H1 (cell line): Measurements from ENCODE around the gene AFF4. TPM values are rescaled to one million over a fixed set of nuclear protein-coding genes. Genes with fewer than 3 reads are reported as not detected.

Source experiments
- CTCF ChIA-PET: fragments of 300-600 bp; sonication (Branson Sonifier 250); formaldehyde crosslinking; loops from one replicate; lab custom pipeline; 2021; ENCODE audit not compliant: partially characterized antibody; lab: Charles Lee
- POLR2A ChIA-PET: fragments of 300-600 bp; sonication (Branson Sonifier 250); formaldehyde crosslinking; loops from one replicate; lab custom pipeline; 2021; ENCODE audit warnings: inconsistent platforms; ENCODE audit not compliant: partially characterized antibody; lab: Charles Lee
- DNase-seq, 2 experiments: peaks; one replicate each; pipeline versions ENCODE4 v3.0.0 to v3.0.0-alpha.2; 2010 to 2022; ENCODE audit warnings: low spot score in 2 of 2, low read depth in 1 of 2, mixed read lengths in 1 of 2
- FAIRE-seq: peaks from 2 replicates; lab custom pipeline; 2011; peaks lifted over from hg19 to GRCh38; lab: Jason Lieb, UNC
- H2AFZ ChIP-seq: 2 replicates; pipeline ENCODE4 v1.8.1; 2012; ENCODE audit warnings: low read length, inconsistent platforms
- H2AK5ac ChIP-seq: 2 replicates; pipeline ENCODE4 v1.6.1; 2013; ENCODE audit warnings: low read depth, low read length
- H2BK120ac ChIP-seq: replicated peaks from 2 replicates; pipeline ENCODE3; 2013; ENCODE audit warnings: low read depth, low read length, inconsistent platforms
- H2BK12ac ChIP-seq: 2 replicates; pipeline ENCODE4 v1.6.1; 2013; ENCODE audit warnings: low read depth, low read length
- H2BK15ac ChIP-seq: 2 replicates; pipeline ENCODE4 v1.6.1; 2013; ENCODE audit warnings: low read length
- H2BK20ac ChIP-seq: 2 replicates; pipeline ENCODE4 v1.6.1; 2013; ENCODE audit warnings: low read length
- H2BK5ac ChIP-seq: 2 replicates; pipeline ENCODE4 v1.6.1; 2013; ENCODE audit warnings: low read depth, low read length
- H3K14ac ChIP-seq: 2 replicates; pipeline ENCODE4 v1.6.1; 2013; ENCODE audit warnings: inconsistent platforms; ENCODE audit not compliant: insufficient read length
- H3K18ac ChIP-seq: 2 replicates; pipeline ENCODE4 v1.6.1; 2013; ENCODE audit warnings: low read length; ENCODE audit errors: extremely low read depth
- H3K23ac ChIP-seq: 2 replicates; pipeline ENCODE4 v1.6.1; 2013; ENCODE audit warnings: inconsistent platforms; ENCODE audit not compliant: insufficient read length
- H3K23me2 ChIP-seq: 2 replicates; pipeline ENCODE4 v1.6.1; 2013; ENCODE audit warnings: low read depth, low read length
- H3K27ac ChIP-seq: 2 replicates; pipeline ENCODE4 v1.6.1; 2011; ENCODE audit warnings: low read depth, low read length, inconsistent platforms
- H3K27me3 ChIP-seq, 4 experiments: replicated peaks in 1 of 4; 1 replicate in 1 of 4; 2 replicates in 3 of 4; pipeline versions ENCODE4 v1.6.1 to v1.8.1; 2011 to 2013; ENCODE audit warnings: low read length in 3 of 4, mild to moderate bottlenecking in 3 of 4, inconsistent platforms in 2 of 4, mixed read lengths in 2 of 4, moderate library complexity in 1 of 4; ENCODE audit not compliant: control insufficient read depth in 3 of 4, insufficient read depth in 3 of 4; ENCODE audit errors: extremely low read depth in 1 of 4
- H3K36me3 ChIP-seq, 4 experiments: 2 replicates each; pipeline versions ENCODE4 v1.6.1 to v1.8.1; 2011 to 2013; ENCODE audit warnings: mild to moderate bottlenecking in 4 of 4, low read length in 3 of 4, moderate library complexity in 2 of 4, control low read depth in 1 of 4, inconsistent platforms in 1 of 4; ENCODE audit not compliant: insufficient read depth in 4 of 4, control insufficient read depth in 2 of 4
- H3K4ac ChIP-seq: replicated peaks from 2 replicates; pipeline ENCODE3; 2013; ENCODE audit warnings: low read length, low read depth, mixed read lengths, inconsistent platforms; ENCODE audit not compliant: insufficient read length
- H3K4me1 ChIP-seq, 4 experiments: replicated peaks in 1 of 4; 1 replicate in 1 of 4; 2 replicates in 3 of 4; pipeline versions ENCODE4 v1.6.1 to v1.8.1; 2011 to 2013; ENCODE audit warnings: low read length in 3 of 4, inconsistent platforms in 2 of 4, mixed read lengths in 1 of 4; ENCODE audit not compliant: insufficient read depth in 4 of 4, control insufficient read depth in 3 of 4
- H3K4me2 ChIP-seq, 2 experiments: 2 replicates each; pipeline versions ENCODE4 v1.6.1 to v1.8.1; 2011 to 2013; ENCODE audit warnings: low read depth in 2 of 2, low read length in 2 of 2, control low read depth in 1 of 2, inconsistent platforms in 1 of 2, mild to moderate bottlenecking in 1 of 2; ENCODE audit not compliant: insufficient read depth in 1 of 2
- H3K4me3 ChIP-seq, 4 experiments: fragments of 200-600, 300-600 bp in 1 of 4; sonication (generic), shearing (Covaris generic), sonication (Bioruptor Twin) in 1 of 4; 2 replicates each; pipeline versions ENCODE4 v1.5.1 to v1.8.1; 2011 to 2016; ENCODE audit warnings: low read length in 4 of 4, low read depth in 3 of 4, control low read depth in 2 of 4, inconsistent platforms in 2 of 4, mild to moderate bottlenecking in 2 of 4, mixed read lengths in 1 of 4, moderate library complexity in 1 of 4; ENCODE audit not compliant: insufficient read depth in 2 of 4; ENCODE audit errors: extremely low read depth in 1 of 4
- H3K56ac ChIP-seq: replicated peaks from 2 replicates; pipeline ENCODE3; 2013; ENCODE audit warnings: low read depth, mild to moderate bottlenecking, mixed read lengths, low read length, inconsistent platforms; ENCODE audit not compliant: insufficient read length
- H3K79me1 ChIP-seq: 2 replicates; pipeline ENCODE4 v1.6.1; 2013; ENCODE audit warnings: low read depth, low read length, control low read depth
- H3K79me2 ChIP-seq, 2 experiments: 2 replicates each; pipeline versions ENCODE4 v1.6.1 to v1.8.1; 2012 to 2013; ENCODE audit warnings: low read length in 2 of 2, mild to moderate bottlenecking in 2 of 2, inconsistent platforms in 1 of 2; ENCODE audit not compliant: insufficient read depth in 2 of 2, control insufficient read depth in 1 of 2
- H3K9ac ChIP-seq, 4 experiments: replicated peaks in 1 of 4; 1 replicate in 1 of 4; 2 replicates in 3 of 4; pipeline versions ENCODE4 v1.6.1 to v1.8.1; 2011 to 2013; ENCODE audit warnings: low read depth in 3 of 4, low read length in 3 of 4, control low read depth in 2 of 4, mild to moderate bottlenecking in 2 of 4, moderate library complexity in 2 of 4, inconsistent platforms in 1 of 4; ENCODE audit errors: extremely low read depth in 1 of 4
- H3K9me3 ChIP-seq, 2 experiments: 2 replicates each; pipeline versions ENCODE4 v1.6.1 to v1.8.1; 2012 to 2013; ENCODE audit warnings: mild to moderate bottlenecking in 2 of 2, moderate library complexity in 2 of 2, control low read depth in 1 of 2, inconsistent platforms in 1 of 2, low read depth in 1 of 2, low read length in 1 of 2, mixed read lengths in 1 of 2; ENCODE audit not compliant: insufficient read depth in 2 of 2
- H4K20me1 ChIP-seq, 2 experiments: replicated peaks in 1 of 2; 2 replicates each; pipeline versions ENCODE3 to v1.8.1; 2011 to 2013; ENCODE audit warnings: inconsistent platforms in 2 of 2, low read length in 2 of 2, mild to moderate bottlenecking in 1 of 2; ENCODE audit not compliant: insufficient read depth in 2 of 2, control insufficient read depth in 1 of 2
- H4K5ac ChIP-seq: 2 replicates; pipeline ENCODE4 v1.6.1; 2013; ENCODE audit warnings: low read length, low read depth, mixed read lengths, inconsistent platforms; ENCODE audit not compliant: insufficient read length
- H4K8ac ChIP-seq: 2 replicates; pipeline ENCODE4 v1.8.0; 2013; ENCODE audit warnings: mild to moderate bottlenecking, moderate library complexity, low read length, inconsistent platforms; ENCODE audit not compliant: insufficient read depth; ENCODE audit errors: extremely low read depth
- H4K91ac ChIP-seq: replicated peaks from 2 replicates; pipeline ENCODE3; 2013; ENCODE audit warnings: low read length, mixed read lengths, inconsistent platforms; ENCODE audit not compliant: insufficient read length
- SP2 ChIP-seq: IDR thresholded peaks from 2 replicates; pipeline ENCODE4 v1.6.1; 2012; ENCODE audit warnings: mild to moderate bottlenecking, low read length, inconsistent platforms
- WGBS, 2 experiments: shearing (Covaris generic) in 1 of 2; methylation state at CpG; one replicate each; pipeline versions ENCODE4 v1.1.6 to v1.1.7; 2013 to 2015; ENCODE audit warnings: low lambda C conversion rate in 2 of 2, mixed read lengths in 2 of 2, inconsistent platforms in 1 of 2, low coverage in 1 of 2, missing lambda C conversion rate in 1 of 2; ENCODE audit not compliant: insufficient replicate concordance in 2 of 2, insufficient coverage in 1 of 2, insufficient read length in 1 of 2; ENCODE audit errors: extremely low coverage in 1 of 2, missing lambda C conversion rate in 1 of 2; 5-methylcytosine and 5-hydroxymethylcytosine counted together
- polyA plus RNA-seq, 7 experiments: library from polyadenylated mRNA; depleted of rRNA in 3 of 7; stranded (reverse) in 5 of 7; unstranded in 2 of 7; fragments of >200 nt in 5 of 7; fragments of 200-250 nt in 2 of 7; gene quantifications; 1 replicate in 5 of 7; 2 replicates in 1 of 7; 4 replicates in 1 of 7; pipeline versions ENCODE4 v1.2.1 to v1.2.3, GENCODE V29; 2011 to 2013; ENCODE audit warnings: missing spikeins in 2 of 7, mixed read lengths in 2 of 7
- total RNA-seq: library from RNA; stranded (reverse); fragmentation: NEBNext Ultra II Directional; extraction: Animal tissue kit (Norgen Biotek cat#: 25700); gene quantifications from 2 replicates; pipeline ENCODE4 v1.2.1, GENCODE V29; 2021

Gene AFF4
- total and polyA plus RNA-seq, 2 of the 8 experiments (the other 6 are each of a cell fraction or from before 2014, with no cell fraction given): 12.0 to 61.4 TPM

DNA sequence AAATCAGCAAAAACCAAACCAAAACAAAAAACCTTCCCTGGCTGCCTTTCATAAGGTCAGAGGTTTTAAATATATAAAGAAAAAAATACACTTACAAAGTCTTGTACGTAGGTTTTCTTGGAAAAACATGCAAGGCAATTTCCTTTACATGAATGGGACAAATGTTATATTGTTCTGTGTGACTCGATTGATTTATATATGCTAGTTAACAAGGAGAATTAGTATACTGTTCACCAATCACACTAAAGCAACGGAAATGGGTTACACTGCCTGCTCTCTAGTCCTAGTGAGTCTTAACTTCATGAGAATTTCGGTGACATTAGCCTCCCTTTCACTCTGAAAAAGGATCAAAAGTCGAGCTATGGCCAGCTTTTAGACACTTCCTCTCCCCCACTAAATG is 102.7 kb downstream of the AFF4 start:
- Histone ChIP-seq H2BK5ac (no peak overlapping the region), H3K23ac (no peak overlapping the region), H3K4me1 (peaks cover 2 to 5% (median 4%) of the 10 kb centered on the region in 4 experiments; a peak in 5 of 7 replicates), H4K91ac (no peak overlapping the region), H2BK15ac (no peak overlapping the region), H4K20me1 (no peaks in the 10 kb centered on the region), H3K4me2 (no peak overlapping the region), H4K5ac (no peak overlapping the region), H3K9ac (no peak overlapping the region), H4K8ac (no peak overlapping the region), H3K4ac (no peak overlapping the region), H3K79me1 (no peaks in the 10 kb centered on the region), H2AFZ (no peak overlapping the region), H3K36me3 (no peaks in the 10 kb centered on the region), H3K56ac (no peak overlapping the region), H3K4me3 (no peak overlapping the region), H3K9me3 (no peaks in the 10 kb centered on the region), H3K79me2 (no peaks in the 10 kb centered on the region), H2BK20ac (no peak overlapping the region), H3K14ac (no peak overlapping the region), H3K27me3 (no peaks in the 10 kb centered on the region), H3K23me2 (peaks cover 3% of the 10 kb centered on the region), H3K27ac (no peak overlapping the region), H3K18ac (no peak overlapping the region), H2BK120ac (no peak overlapping the region), H2AK5ac (no peak overlapping the region), H2BK12ac (no peak overlapping the region)
- WGBS, 2 experiments: 73% methylated on average over 5 of the region's 5 CpGs; no CpG with 5 or more reads in 1 of the 2 experiments
- no peak for DNase-seq
- no peak for FAIRE-seq
- POLR2A ChIA-PET: interaction anchor here (0.8 to 1.4 kb wide), 3 partner anchors 30 to 90 kb away, joined by 3 to 4 read pairs (median 3); no protein-coding TSS in a partner anchor
- CTCF ChIA-PET: interaction anchor here (1.3 to 32.2 kb wide), 5 partner anchors 12 to 333 kb away, joined by 3 to 465 read pairs (median 6); partner anchors contain the start of gene SHROOM1
- TF ChIP-seq SP2: no peak
